Measurements from ENCODE around the gene MSRB1. TPM values are rescaled to one million over a fixed set of nuclear protein-coding genes. Genes with fewer than 3 reads are reported as not detected.

Gene MSRB1
- polyA plus RNA-seq, 2 donors = 25.9 to 52.7 TPM

GRCh38 chr16:1913327-1914083 is 29.5 kb downstream of the MSRB1 start:
- Histone ChIP-seq H3K4me3 (ENCODE audit: low read depth in 1 of 2, low read length in 2 of 2) (no peak overlapping the region), H3K27me3 (ENCODE audit: control insufficient read depth in 1 of 2, insufficient read depth in 2 of 2, low read length in 2 of 2) (peaks cover 0 to 7% of the 10 kb centered on the region in 2 donors), H3K27ac (ENCODE audit: low read depth in 2 of 2, low read length in 1 of 2) (peak overlapping the region; percentile 77 to 83), H3K4me1 (ENCODE audit: control insufficient read depth in 2 of 2, insufficient read depth in 2 of 2, low read length in 1 of 2) (peaks cover 10 to 48% of the 10 kb centered on the region in 2 donors), H3K36me3 (ENCODE audit: control insufficient read depth in 2 of 2, insufficient read depth in 2 of 2, low read length in 1 of 2) (no peaks in the 10 kb centered on the region), H3K9me3 (ENCODE audit: control insufficient read depth in 2 of 2, insufficient read depth in 1 of 2, low read depth in 1 of 2, low read length in 1 of 2) (no peaks in the 10 kb centered on the region)
- 31 to 33% methylated on average over 20 to 21 of the region's 21 CpGs for WGBS, 2 donors

- Histone ChIP-seq H3K9me3 (ENCODE audit: control insufficient read depth in 2 of 2, insufficient read depth in 1 of 2, low read depth in 1 of 2, low read length in 1 of 2) (no peaks in the 10 kb centered on the region), H3K4me3 (ENCODE audit: low read depth in 1 of 2, low read length in 2 of 2) (no peak overlapping the region), H3K4me1 (ENCODE audit: control insufficient read depth in 2 of 2, insufficient read depth in 2 of 2, low read length in 1 of 2) (peaks cover 4 to 46% of the 10 kb centered on the region in 2 donors), H3K27me3 (ENCODE audit: control insufficient read depth in 1 of 2, insufficient read depth in 2 of 2, low read length in 2 of 2) (no peaks in the 10 kb centered on the region), H3K27ac (ENCODE audit: low read depth in 2 of 2, low read length in 1 of 2) (peak overlapping the region in 1 of 2 donors; percentile 82), H3K36me3 (ENCODE audit: control insufficient read depth in 2 of 2, insufficient read depth in 2 of 2, low read length in 1 of 2) (no peaks in the 10 kb centered on the region)
- 64 to 68% methylated on average over 17 of the region's 17 CpGs for WGBS, 2 donors
Measured at GRCh38 chr16:1912215-1912543, 30.8 kb downstream of the MSRB1 start.

- Histone ChIP-seq H3K4me1 (ENCODE audit: control insufficient read depth in 2 of 2, insufficient read depth in 2 of 2, low read length in 1 of 2) (peaks cover 2 to 46% of the 10 kb centered on the region in 2 donors), H3K27ac (ENCODE audit: low read depth in 2 of 2, low read length in 1 of 2) (peak overlapping the region in 1 of 2 donors; percentile 82), H3K36me3 (ENCODE audit: control insufficient read depth in 2 of 2, insufficient read depth in 2 of 2, low read length in 1 of 2) (no peaks in the 10 kb centered on the region), H3K4me3 (ENCODE audit: low read depth in 1 of 2, low read length in 2 of 2) (no peak overlapping the region), H3K27me3 (ENCODE audit: control insufficient read depth in 1 of 2, insufficient read depth in 2 of 2, low read length in 2 of 2) (no peaks in the 10 kb centered on the region), H3K9me3 (ENCODE audit: control insufficient read depth in 2 of 2, insufficient read depth in 1 of 2, low read depth in 1 of 2, low read length in 1 of 2) (no peaks in the 10 kb centered on the region)
- WGBS, 2 donors = 87 to 91% methylated on average over 59 of the region's 59 CpGs
Measured at GRCh38 chr16:1911467-1912214, 31.4 kb downstream of the MSRB1 start.

- H3K27me3 ChIP-seq (ENCODE audit: control insufficient read depth in 1 of 2, insufficient read depth in 2 of 2, low read length in 2 of 2) = no peaks in the 10 kb centered on the region
- H3K9me3 ChIP-seq (ENCODE audit: control insufficient read depth in 2 of 2, insufficient read depth in 1 of 2, low read depth in 1 of 2, low read length in 1 of 2) = no peaks in the 10 kb centered on the region
- WGBS, 2 donors = 71 to 72% methylated on average over 18 of the region's 18 CpGs
- H3K4me3 ChIP-seq (ENCODE audit: low read depth in 1 of 2, low read length in 2 of 2) = no peak overlapping the region
- peak overlapping the region in 1 of 2 donors; percentile 15 for H3K27ac ChIP-seq (ENCODE audit: low read depth in 2 of 2, low read length in 1 of 2)
- no peaks in the 10 kb centered on the region for H3K36me3 ChIP-seq (ENCODE audit: control insufficient read depth in 2 of 2, insufficient read depth in 2 of 2, low read length in 1 of 2)
- peaks cover 2 to 35% of the 10 kb centered on the region in 2 donors for H3K4me1 ChIP-seq (ENCODE audit: control insufficient read depth in 2 of 2, insufficient read depth in 2 of 2, low read length in 1 of 2)
Measured at GRCh38 chr16:1909561-1910231, 33.3 kb downstream of the MSRB1 start.

GRCh38 chr16:1908983-1909382 is 34.0 kb downstream of the MSRB1 start:
- WGBS, 2 donors = 49 to 60% methylated on average over 8 to 9 of the region's 9 CpGs
- Histone ChIP-seq H3K4me3 (ENCODE audit: low read depth in 1 of 2, low read length in 2 of 2) (no peak overlapping the region), H3K36me3 (ENCODE audit: control insufficient read depth in 2 of 2, insufficient read depth in 2 of 2, low read length in 1 of 2) (no peaks in the 10 kb centered on the region), H3K27me3 (ENCODE audit: control insufficient read depth in 1 of 2, insufficient read depth in 2 of 2, low read length in 2 of 2) (no peaks in the 10 kb centered on the region), H3K4me1 (ENCODE audit: control insufficient read depth in 2 of 2, insufficient read depth in 2 of 2, low read length in 1 of 2) (peaks cover 2 to 28% of the 10 kb centered on the region in 2 donors), H3K9me3 (ENCODE audit: control insufficient read depth in 2 of 2, insufficient read depth in 1 of 2, low read depth in 1 of 2, low read length in 1 of 2) (no peaks in the 10 kb centered on the region), H3K27ac (ENCODE audit: low read depth in 2 of 2, low read length in 1 of 2) (no peak overlapping the region)

GRCh38 chr16:1908184-1908583 is 34.8 kb downstream of the MSRB1 start:
- H3K9me3 ChIP-seq (ENCODE audit: control insufficient read depth in 2 of 2, insufficient read depth in 1 of 2, low read depth in 1 of 2, low read length in 1 of 2) = no peaks in the 10 kb centered on the region
- no peaks in the 10 kb centered on the region for H3K36me3 ChIP-seq (ENCODE audit: control insufficient read depth in 2 of 2, insufficient read depth in 2 of 2, low read length in 1 of 2)
- H3K4me1 ChIP-seq (ENCODE audit: control insufficient read depth in 2 of 2, insufficient read depth in 2 of 2, low read length in 1 of 2) = peaks cover 0 to 21% of the 10 kb centered on the region in 2 donors
- no peak overlapping the region for H3K27ac ChIP-seq (ENCODE audit: low read depth in 2 of 2, low read length in 1 of 2)
- no peaks in the 10 kb centered on the region for H3K27me3 ChIP-seq (ENCODE audit: control insufficient read depth in 1 of 2, insufficient read depth in 2 of 2, low read length in 2 of 2)
- no peak overlapping the region for H3K4me3 ChIP-seq (ENCODE audit: low read depth in 1 of 2, low read length in 2 of 2)
- WGBS, 2 donors = 70 to 71% methylated on average over 17 of the region's 17 CpGs

- no peak overlapping the region for H3K4me3 ChIP-seq (ENCODE audit: low read depth in 1 of 2, low read length in 2 of 2)
- peaks cover 0 to 18% of the 10 kb centered on the region in 2 donors for H3K4me1 ChIP-seq (ENCODE audit: control insufficient read depth in 2 of 2, insufficient read depth in 2 of 2, low read length in 1 of 2)
- no peaks in the 10 kb centered on the region for H3K27me3 ChIP-seq (ENCODE audit: control insufficient read depth in 1 of 2, insufficient read depth in 2 of 2, low read length in 2 of 2)
- WGBS, 2 donors = 74 to 75% methylated on average over 13 to 17 of the region's 17 CpGs
- H3K36me3 ChIP-seq (ENCODE audit: control insufficient read depth in 2 of 2, insufficient read depth in 2 of 2, low read length in 1 of 2) = no peaks in the 10 kb centered on the region
- no peak overlapping the region for H3K27ac ChIP-seq (ENCODE audit: low read depth in 2 of 2, low read length in 1 of 2)
- H3K9me3 ChIP-seq (ENCODE audit: control insufficient read depth in 2 of 2, insufficient read depth in 1 of 2, low read depth in 1 of 2, low read length in 1 of 2) = no peaks in the 10 kb centered on the region
Measured at GRCh38 chr16:1907226-1907860, 35.7 kb downstream of the MSRB1 start.

- H3K27me3 ChIP-seq (ENCODE audit: control insufficient read depth in 1 of 2, insufficient read depth in 2 of 2, low read length in 2 of 2) = no peaks in the 10 kb centered on the region
- H3K9me3 ChIP-seq (ENCODE audit: control insufficient read depth in 2 of 2, insufficient read depth in 1 of 2, low read depth in 1 of 2, low read length in 1 of 2) = no peaks in the 10 kb centered on the region
- H3K27ac ChIP-seq (ENCODE audit: low read depth in 2 of 2, low read length in 1 of 2) = no peak overlapping the region
- H3K4me3 ChIP-seq (ENCODE audit: low read depth in 1 of 2, low read length in 2 of 2) = no peak overlapping the region
- H3K36me3 ChIP-seq (ENCODE audit: control insufficient read depth in 2 of 2, insufficient read depth in 2 of 2, low read length in 1 of 2) = no peaks in the 10 kb centered on the region
- 80 to 89% methylated on average over 5 of the region's 5 CpGs for WGBS, 2 donors
- H3K4me1 ChIP-seq (ENCODE audit: control insufficient read depth in 2 of 2, insufficient read depth in 2 of 2, low read length in 1 of 2) = peaks cover 0 to 14% of the 10 kb centered on the region in 2 donors
Measured at GRCh38 chr16:1906846-1907165, 36.2 kb downstream of the MSRB1 start.

- H3K27me3 ChIP-seq (ENCODE audit: control insufficient read depth in 1 of 2, insufficient read depth in 2 of 2, low read length in 2 of 2) = no peaks in the 10 kb centered on the region
- H3K4me3 ChIP-seq (ENCODE audit: low read depth in 1 of 2, low read length in 2 of 2) = no peak overlapping the region
- H3K4me1 ChIP-seq (ENCODE audit: control insufficient read depth in 2 of 2, insufficient read depth in 2 of 2, low read length in 1 of 2) = peaks cover 0 to 10% of the 10 kb centered on the region in 2 donors
- H3K36me3 ChIP-seq (ENCODE audit: control insufficient read depth in 2 of 2, insufficient read depth in 2 of 2, low read length in 1 of 2) = no peaks in the 10 kb centered on the region
- WGBS, 2 donors = 27 to 39% methylated on average over 30 to 31 of the region's 31 CpGs
- H3K27ac ChIP-seq (ENCODE audit: low read depth in 2 of 2, low read length in 1 of 2) = no peak overlapping the region
- H3K9me3 ChIP-seq (ENCODE audit: control insufficient read depth in 2 of 2, insufficient read depth in 1 of 2, low read depth in 1 of 2, low read length in 1 of 2) = no peaks in the 10 kb centered on the region
Measured at GRCh38 chr16:1906055-1906845, 36.7 kb downstream of the MSRB1 start.

Data from esophagus (tissue), 2 donors.